OCI-LY1 (cell line): Measurements from ENCODE around the gene ZNRF3.

Experiments used
- H2AFZ ChIP-seq: fragments of 200-600 bp; sonication (generic), shearing (Covaris generic); 2 replicates; pipeline ENCODE4 v1.6.0; 2014; ENCODE audit warnings: antibody characterized with exemption, mild to moderate bottlenecking, low read length
- H3F3A ChIP-seq: fragments of 200-600 bp; sonication (generic), shearing (Covaris generic); 2 replicates; pipeline ENCODE4 v1.6.0; 2014; ENCODE audit warnings: mild to moderate bottlenecking, antibody characterized with exemption, low read length, moderate library complexity; ENCODE audit not compliant: insufficient read depth
- H3K27ac ChIP-seq: fragments of 200-600 bp; sonication (generic); 2 replicates; pipeline ENCODE4 v1.5.1; 2014; ENCODE audit warnings: low read length, mixed run types, mild to moderate bottlenecking, low read depth; ENCODE audit not compliant: poor library complexity, severe bottlenecking
- H3K27me3 ChIP-seq: fragments of 200-600 bp; sonication (generic); 2 replicates; pipeline ENCODE4 v1.6.0; 2014; ENCODE audit warnings: antibody characterized with exemption, mild to moderate bottlenecking, low read length, moderate library complexity; ENCODE audit not compliant: insufficient read depth
- H3K36me3 ChIP-seq: fragments of 200-600 bp; sonication (generic); 2 replicates; pipeline ENCODE4 v1.6.1; 2014; ENCODE audit warnings: mild to moderate bottlenecking, antibody characterized with exemption, low read length, moderate library complexity, mixed read lengths; ENCODE audit not compliant: insufficient read depth
- H3K4me1 ChIP-seq: fragments of 200-600 bp; sonication (generic); 2 replicates; pipeline ENCODE4 v1.5.1; 2014; ENCODE audit warnings: mild to moderate bottlenecking, low read length, moderate library complexity; ENCODE audit not compliant: insufficient read depth, severe bottlenecking
- H3K4me2 ChIP-seq: fragments of 200-600 bp; sonication (generic), shearing (Covaris generic); 2 replicates; pipeline ENCODE4 v1.6.1; 2014; ENCODE audit warnings: low read length
- H3K4me3 ChIP-seq: fragments of 200-600 bp; sonication (generic); 2 replicates; pipeline ENCODE4 v1.5.1; 2014; ENCODE audit warnings: low read length, low read depth, mild to moderate bottlenecking, mixed read lengths; ENCODE audit not compliant: poor library complexity, severe bottlenecking
- H3K79me2 ChIP-seq: fragments of 200-600 bp; shearing (Covaris generic); 2 replicates; pipeline ENCODE4 v1.6.1; 2016; ENCODE audit warnings: mixed run types, low read length, mixed read lengths; ENCODE audit not compliant: insufficient read depth
- H3K9ac ChIP-seq: fragments of 200-600 bp; sonication (generic), shearing (Covaris generic); 2 replicates; pipeline ENCODE4 v1.6.1; 2014; ENCODE audit warnings: mild to moderate bottlenecking, low read length, mixed read lengths
- H3K9me2 ChIP-seq: fragments of 200-600 bp; sonication (generic), shearing (Covaris generic); 2 replicates; pipeline ENCODE4 v1.6.1; 2014; ENCODE audit warnings: low read depth, mild to moderate bottlenecking, low read length, mixed read lengths
- H3K9me3 ChIP-seq: fragments of 200-600 bp; shearing (Covaris generic); 2 replicates; pipeline ENCODE4 v1.6.1; 2014; ENCODE audit warnings: low read length, mixed read lengths
- H4K20me1 ChIP-seq: fragments of 200-600 bp; sonication (generic), shearing (Covaris generic); 2 replicates; pipeline ENCODE4 v1.6.0; 2016; ENCODE audit warnings: mild to moderate bottlenecking, low read length; ENCODE audit not compliant: insufficient read depth
- CTCF ChIP-seq: fragments of 200-600 bp; sonication (generic), shearing (Covaris generic); IDR thresholded peaks from 2 replicates; pipeline ENCODE4 v1.5.1; 2017; ENCODE audit warnings: mild to moderate bottlenecking, antibody characterized with exemption, low read length, moderate library complexity, mixed read lengths
- EZH2 ChIP-seq: fragments of 200-600 bp; sonication (generic), shearing (Covaris generic); IDR thresholded peaks from 2 replicates; pipeline ENCODE4 v1.8.0; 2017; ENCODE audit warnings: borderline replicate concordance, mixed run types, mild to moderate bottlenecking, antibody characterized with exemption, low read length, moderate library complexity, mixed read lengths

ZNRF3 gene

GRCh38 chr22:28942801-28943500 is 59.6 kb downstream of the ZNRF3 start:
- Histone ChIP-seq H3K79me2 (no peaks in the 10 kb centered on the region), H3K9me3 (peaks cover 9% of the 10 kb centered on the region; the same call in 1 of the 2 replicates), H2AFZ (no peak overlapping the region), H3K9ac (no peak overlapping the region), H3K36me3 (no peaks in the 10 kb centered on the region), H4K20me1 (no peaks in the 10 kb centered on the region), H3K27me3 (peaks cover 4% of the 10 kb centered on the region; the same call in 1 of the 2 replicates), H3K4me3 (no peak overlapping the region), H3K4me1 (no peaks in the 10 kb centered on the region), H3K4me2 (no peak overlapping the region), H3K9me2 (no peaks in the 10 kb centered on the region), H3F3A (no peaks in the 10 kb centered on the region), H3K27ac (no peak overlapping the region)
- TF ChIP-seq EZH2 (no peak), CTCF (no peak)

- H3K4me1 ChIP-seq, result no peaks in the 10 kb centered on the region
- H3K27ac ChIP-seq, result no peak overlapping the region
- H3K9ac ChIP-seq, result no peak overlapping the region
- peaks cover 4% of the 10 kb centered on the region; the same call in 1 of the 2 replicates for H3K27me3 ChIP-seq
- H3K9me2 ChIP-seq, result no peaks in the 10 kb centered on the region
- no peaks in the 10 kb centered on the region for H4K20me1 ChIP-seq
- H3K36me3 ChIP-seq, result no peaks in the 10 kb centered on the region
- no peaks in the 10 kb centered on the region for H3F3A ChIP-seq
- peaks cover 9% of the 10 kb centered on the region; the same call in 1 of the 2 replicates for H3K9me3 ChIP-seq
- no peak overlapping the region for H3K4me3 ChIP-seq
- no peaks in the 10 kb centered on the region for H3K79me2 ChIP-seq
- no peak overlapping the region for H2AFZ ChIP-seq
- TF ChIP-seq CTCF (no peak), EZH2 (no peak)
- no peak overlapping the region for H3K4me2 ChIP-seq
These were observed 60.1 kb downstream of the ZNRF3 start for GRCh38 chr22:28943501-28943879.

GRCh38 chr22:28947125-28947524 is 63.8 kb downstream of the ZNRF3 start:
- no peaks in the 10 kb centered on the region for H3K9me2 ChIP-seq
- H3K9me3 ChIP-seq, result peaks cover 9% of the 10 kb centered on the region; the same call in 1 of the 2 replicates
- H3K9ac ChIP-seq, result no peak overlapping the region
- H3K4me3 ChIP-seq, result no peak overlapping the region
- H3K4me2 ChIP-seq, result no peak overlapping the region
- H4K20me1 ChIP-seq, result no peaks in the 10 kb centered on the region
- no peak overlapping the region for H2AFZ ChIP-seq
- TF ChIP-seq CTCF (no peak), EZH2 (no peak)
- H3F3A ChIP-seq, result no peaks in the 10 kb centered on the region
- no peaks in the 10 kb centered on the region for H3K36me3 ChIP-seq
- no peaks in the 10 kb centered on the region for H3K79me2 ChIP-seq
- H3K4me1 ChIP-seq, result no peaks in the 10 kb centered on the region
- H3K27me3 ChIP-seq, result peaks cover 4% of the 10 kb centered on the region; the same call in 1 of the 2 replicates
- no peak overlapping the region for H3K27ac ChIP-seq
